A549 (cell line): ENCODE results near the gene TUBGCP6. TPM values are rescaled to one million over a fixed set of nuclear protein-coding genes. Genes with fewer than 3 reads are reported as not detected.

Experiments
- ATAC-seq, 2 experiments: fragments of 200-7000 bp in 1 of 2; fragments of >200 bp in 1 of 2; cut with Nextera tagmentation in 1 of 2; cut with Tn5 transposase in 1 of 2; 3 replicates each; pipeline versions ENCODE4 v1.8.0 to v1.9.1; 2018 to 2020; ENCODE audit warnings: mild to moderate bottlenecking in 1 of 2, moderate library complexity in 1 of 2
- CTCF ChIA-PET: fragments of 300-600 bp; sonication (Branson Sonifier 250); formaldehyde crosslinking; extraction: SDS; loops from one replicate; lab custom pipeline; 2021; ENCODE audit warnings: antibody characterized with exemption, inconsistent platforms; lab: Yijun Ruan, JAX
- POLR2A ChIA-PET: fragments of 350-600 bp; formaldehyde crosslinking; extraction: SDS; loops from one replicate; lab custom pipeline; 2021; ENCODE audit warnings: antibody characterized with exemption, inconsistent platforms; lab: Yijun Ruan, JAX
- DNase-seq, 2 experiments: peaks; one replicate each; pipeline versions ENCODE4 v3.0.0 to v3.0.0-alpha.2; 2011 to 2016; ENCODE audit warnings: low read depth in 1 of 2, low spot score in 1 of 2
- FAIRE-seq: peaks from 2 replicates; lab custom pipeline; 2011; peaks lifted over from hg19 to GRCh38; lab: Jason Lieb, UNC
- H3K27ac ChIP-seq, 2 experiments: fragments of >200 bp; sonication (Bioruptor Twin); formaldehyde crosslinking; 3 replicates each; pipeline ENCODE4 v1.5.1; 2016 to 2017
- H3K4me1 ChIP-seq: fragments of >200 bp; sonication (Bioruptor Twin); formaldehyde crosslinking; 3 replicates; pipeline ENCODE4 v1.6.1; 2016
- H3K4me2 ChIP-seq: fragments of >200 bp; sonication (Bioruptor Twin); formaldehyde crosslinking; 3 replicates; pipeline ENCODE4 v1.6.1; 2016
- H3K4me3 ChIP-seq: fragments of >200 bp; sonication (Bioruptor Twin); formaldehyde crosslinking; 3 replicates; pipeline ENCODE4 v1.5.1; 2016
- H3K9me3 ChIP-seq: fragments of >200 bp; sonication (Bioruptor Twin); formaldehyde crosslinking; 3 replicates; pipeline ENCODE4 v1.6.1; 2016
- ESRRA ChIP-seq: fragments of 150-350 bp; IDR thresholded peaks from 2 replicates; pipeline ENCODE4 v1.6.1; 2014; ENCODE audit warnings: mild to moderate bottlenecking, low read length, borderline replicate concordance
- GATA3 ChIP-seq: IDR thresholded peaks from 2 replicates; pipeline ENCODE4 v1.6.1; 2012; ENCODE audit warnings: borderline replicate concordance
- HDAC2 ChIP-seq: fragments of 200-600 bp; sonication (generic); IDR thresholded peaks from 2 replicates; pipeline ENCODE4 v1.6.1; 2016
- JUN ChIP-seq, 2 experiments: fragments of >200 bp; sonication (Bioruptor Twin); formaldehyde crosslinking; IDR thresholded peaks; 2 replicates in 1 of 2; 3 replicates in 1 of 2; pipeline ENCODE4 v1.6.1; 2016 to 2017
- MAFK ChIP-seq: fragments of 450-650 bp; IDR thresholded peaks from 2 replicates; pipeline ENCODE4 v1.6.1; 2014; ENCODE audit not compliant: partially characterized antibody
- NR3C1 ChIP-seq: fragments of >200 bp; sonication (Bioruptor Twin); formaldehyde crosslinking; IDR thresholded peaks from 3 replicates; pipeline ENCODE4 v1.6.1; 2017
- PHF8 ChIP-seq: fragments of 200-600 bp; sonication (generic); IDR thresholded peaks from 2 replicates; pipeline ENCODE4 v1.6.1; 2016; ENCODE audit warnings: low read depth, mild to moderate bottlenecking, antibody characterized with exemption, moderate library complexity, borderline replicate concordance
- POLR2A ChIP-seq: IDR thresholded peaks from 2 replicates; pipeline ENCODE4 v1.6.1; 2012; ENCODE audit warnings: mild to moderate bottlenecking, low read length
- RAD21 ChIP-seq, 2 experiments: fragments of >200 bp in 1 of 2; sonication (Bioruptor Twin) in 1 of 2; formaldehyde crosslinking in 1 of 2; IDR thresholded peaks in 1 of 2; conservative IDR thresholded peaks in 1 of 2; 2 replicates in 1 of 2; 3 replicates in 1 of 2; pipeline ENCODE4 v1.6.1; 2012 to 2018; ENCODE audit warnings: inconsistent platforms in 1 of 2
- ZSCAN20 ChIP-seq: fragments of 250-450 bp; sonication (Bioruptor Pico); IDR thresholded peaks from 2 replicates; pipeline ENCODE4 v1.8.0; 2022; ENCODE audit warnings: mild to moderate bottlenecking, moderate library complexity
- WGBS: methylation state at CpG from one replicate; pipeline ENCODE4 v1.1.6; 2017; ENCODE audit errors: missing lambda C conversion rate; 5-methylcytosine and 5-hydroxymethylcytosine counted together
- polyA plus RNA-seq, 4 experiments: library from polyadenylated mRNA; depleted of rRNA in 3 of 4; stranded (reverse); fragments of >200 nt; fragmentation: RNase III in 1 of 4; extraction: RNeasy Plus Mini Kit Qiagen cat#74134 plus additional on column Dnase treatment in 1 of 4; gene quantifications; 2 replicates in 3 of 4; 3 replicates in 1 of 4; pipeline ENCODE4 v1.2.3, GENCODE V29; 2011 to 2017
- TF ChIP-seq, protein P1 (sequence below): fragments of >200 bp; sonication (Bioruptor Twin); formaldehyde crosslinking; IDR thresholded peaks from 2 replicates; pipeline ENCODE4 v1.6.1; 2016
- TF ChIP-seq, protein P2 (sequence below): IDR thresholded peaks from 2 replicates; pipeline ENCODE4 v1.6.1; 2012
- TF ChIP-seq, protein P3 (sequence below): fragments of 200-600 bp; sonication (generic); IDR thresholded peaks from 2 replicates; pipeline ENCODE4 v1.6.1; 2016; ENCODE audit warnings: antibody characterized with exemption, mild to moderate bottlenecking, moderate library complexity
- TF ChIP-seq, protein P4 (sequence below): fragments of 450-650 bp; IDR thresholded peaks from 2 replicates; pipeline ENCODE4 v1.6.1; 2014; ENCODE audit warnings: antibody characterized with exemption

TUBGCP6 gene
- polyA plus RNA-seq, 2 of the 4 experiments (the other 2 are of a cell fraction), result 6.5 to 14.2 TPM

DNA sequence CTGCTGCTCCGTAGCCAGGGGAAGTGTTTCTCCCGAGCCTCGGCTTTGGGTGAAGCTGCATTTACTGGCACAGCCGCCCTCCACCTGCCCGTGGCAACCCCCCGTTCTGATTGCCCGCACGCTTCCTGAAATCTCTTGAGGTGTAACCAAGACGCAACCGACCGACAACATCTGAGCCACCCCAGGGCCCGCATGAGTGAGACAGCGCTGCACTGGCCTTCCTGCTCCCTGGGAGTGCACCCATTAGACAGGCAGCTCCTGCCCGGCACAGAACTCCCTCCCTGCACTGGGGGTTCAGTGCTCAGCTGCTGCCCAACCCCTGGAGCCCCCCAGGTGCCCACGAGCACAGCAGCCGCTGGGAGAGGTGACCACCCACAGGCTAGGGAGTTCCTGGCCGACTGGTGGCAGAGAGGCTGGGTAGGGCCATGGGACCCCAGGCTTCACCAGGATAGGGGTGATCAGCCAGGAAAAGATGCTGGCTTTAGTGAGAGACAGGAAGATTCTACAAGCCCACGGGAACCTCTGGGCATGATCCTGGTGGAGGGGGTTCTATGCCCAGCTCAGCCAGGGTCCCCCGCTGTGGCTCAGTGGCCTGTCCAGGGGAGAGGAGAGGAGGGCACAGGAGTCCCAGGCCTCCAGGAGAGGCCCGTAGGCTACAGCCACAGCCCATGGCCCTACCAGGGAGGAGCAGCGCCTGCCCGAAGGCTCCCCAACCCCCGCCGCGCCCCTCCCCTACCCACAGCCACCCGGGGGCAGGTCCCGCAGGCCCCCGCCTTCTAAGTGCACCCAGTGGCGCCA, 48.0 kb upstream of the TUBGCP6 start:
- Histone ChIP-seq H3K27ac (peak overlapping the region; percentile 92 to 94), H3K4me1 (peaks cover 43% of the 10 kb centered on the region), H3K4me2 (peak overlapping the region; percentile 92), H3K9me3 (no peaks in the 10 kb centered on the region), H3K4me3 (peak overlapping the region; percentile 35)
- ChIA-PET CTCF (interaction anchor here (1.0 to 5.2 kb wide), 6 partner anchors 14 to 50 kb away, joined by 4 to 35 read pairs (median 5); partner anchors contain the start of genes DENND6B and PLXNB2), POLR2A (interaction anchor here (0.6 to 2.4 kb wide), 4 partner anchors 10 to 30 kb away, joined by 3 to 11 read pairs (median 3); no protein-coding TSS in a partner anchor)
- TF ChIP-seq HDAC2 (no peak), RAD21 (conservative IDR thresholded peaks at IDR 0.05 in 1 of 2, IDR thresholded peaks at IDR 0.05 in 1 of 2) (no peak), POLR2A (no peak)
- TF ChIP-seq, protein P1, sequence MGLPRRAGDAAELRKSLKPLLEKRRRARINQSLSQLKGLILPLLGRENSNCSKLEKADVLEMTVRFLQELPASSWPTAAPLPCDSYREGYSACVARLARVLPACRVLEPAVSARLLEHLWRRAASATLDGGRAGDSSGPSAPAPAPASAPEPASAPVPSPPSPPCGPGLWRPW, result no peak
- TF ChIP-seq, protein P2, sequence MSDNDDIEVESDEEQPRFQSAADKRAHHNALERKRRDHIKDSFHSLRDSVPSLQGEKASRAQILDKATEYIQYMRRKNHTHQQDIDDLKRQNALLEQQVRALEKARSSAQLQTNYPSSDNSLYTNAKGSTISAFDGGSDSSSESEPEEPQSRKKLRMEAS, result no peak
- TF ChIP-seq, protein P3, sequence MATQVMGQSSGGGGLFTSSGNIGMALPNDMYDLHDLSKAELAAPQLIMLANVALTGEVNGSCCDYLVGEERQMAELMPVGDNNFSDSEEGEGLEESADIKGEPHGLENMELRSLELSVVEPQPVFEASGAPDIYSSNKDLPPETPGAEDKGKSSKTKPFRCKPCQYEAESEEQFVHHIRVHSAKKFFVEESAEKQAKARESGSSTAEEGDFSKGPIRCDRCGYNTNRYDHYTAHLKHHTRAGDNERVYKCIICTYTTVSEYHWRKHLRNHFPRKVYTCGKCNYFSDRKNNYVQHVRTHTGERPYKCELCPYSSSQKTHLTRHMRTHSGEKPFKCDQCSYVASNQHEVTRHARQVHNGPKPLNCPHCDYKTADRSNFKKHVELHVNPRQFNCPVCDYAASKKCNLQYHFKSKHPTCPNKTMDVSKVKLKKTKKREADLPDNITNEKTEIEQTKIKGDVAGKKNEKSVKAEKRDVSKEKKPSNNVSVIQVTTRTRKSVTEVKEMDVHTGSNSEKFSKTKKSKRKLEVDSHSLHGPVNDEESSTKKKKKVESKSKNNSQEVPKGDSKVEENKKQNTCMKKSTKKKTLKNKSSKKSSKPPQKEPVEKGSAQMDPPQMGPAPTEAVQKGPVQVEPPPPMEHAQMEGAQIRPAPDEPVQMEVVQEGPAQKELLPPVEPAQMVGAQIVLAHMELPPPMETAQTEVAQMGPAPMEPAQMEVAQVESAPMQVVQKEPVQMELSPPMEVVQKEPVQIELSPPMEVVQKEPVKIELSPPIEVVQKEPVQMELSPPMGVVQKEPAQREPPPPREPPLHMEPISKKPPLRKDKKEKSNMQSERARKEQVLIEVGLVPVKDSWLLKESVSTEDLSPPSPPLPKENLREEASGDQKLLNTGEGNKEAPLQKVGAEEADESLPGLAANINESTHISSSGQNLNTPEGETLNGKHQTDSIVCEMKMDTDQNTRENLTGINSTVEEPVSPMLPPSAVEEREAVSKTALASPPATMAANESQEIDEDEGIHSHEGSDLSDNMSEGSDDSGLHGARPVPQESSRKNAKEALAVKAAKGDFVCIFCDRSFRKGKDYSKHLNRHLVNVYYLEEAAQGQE, result no peak
- DNase-seq, result no peak
- no CpG with 5 or more reads among the region's 29 CpGs for WGBS
- FAIRE-seq, result no peak
- ATAC-seq, result peak; percentile 32 to 60

DNA sequence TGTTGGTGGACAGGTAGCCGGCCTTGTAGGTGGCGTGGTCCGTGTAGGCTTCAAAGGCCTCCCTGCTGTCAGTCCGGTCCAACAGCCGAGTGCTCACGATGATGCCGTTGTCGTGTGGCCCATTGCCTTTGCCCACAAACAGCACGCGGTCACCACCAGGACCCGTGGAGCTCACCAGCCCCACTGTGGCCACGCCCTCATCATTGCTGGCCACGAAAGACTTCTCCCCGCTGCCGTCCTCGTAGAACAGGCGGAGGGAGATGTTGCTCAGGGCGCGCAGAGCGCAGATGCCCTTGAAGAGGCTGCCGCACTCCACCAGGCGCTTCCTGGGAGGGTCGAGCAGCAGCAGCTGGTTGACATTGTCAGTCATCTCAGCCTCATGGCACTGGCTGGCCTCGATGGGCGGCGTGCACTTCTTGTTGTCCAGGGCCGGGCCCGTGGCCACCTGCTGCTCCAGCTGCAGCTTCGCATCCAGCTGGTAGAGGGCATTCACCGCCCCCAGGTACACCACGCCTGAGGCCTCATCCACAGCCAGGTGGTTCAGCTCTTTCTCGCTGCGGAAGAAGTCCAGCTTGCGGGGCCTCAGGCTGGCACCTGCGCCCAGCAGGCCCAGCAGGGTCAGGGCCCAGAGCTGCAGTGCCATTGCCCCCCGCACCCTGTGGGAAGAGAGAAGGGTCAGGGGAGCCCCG, 45.3 kb upstream of the TUBGCP6 start:
- H3K9me3 ChIP-seq, result no peaks in the 10 kb centered on the region
- TF ChIP-seq MAFK (no peak), ZSCAN20 (CRISPR knock-in tag) (no peak), PHF8 (no peak), GATA3 (no peak), ESRRA (no peak), NR3C1 (no peak), JUN (IDR thresholded peaks at IDR 0.05) (no peak)
- TF ChIP-seq, protein P4, sequence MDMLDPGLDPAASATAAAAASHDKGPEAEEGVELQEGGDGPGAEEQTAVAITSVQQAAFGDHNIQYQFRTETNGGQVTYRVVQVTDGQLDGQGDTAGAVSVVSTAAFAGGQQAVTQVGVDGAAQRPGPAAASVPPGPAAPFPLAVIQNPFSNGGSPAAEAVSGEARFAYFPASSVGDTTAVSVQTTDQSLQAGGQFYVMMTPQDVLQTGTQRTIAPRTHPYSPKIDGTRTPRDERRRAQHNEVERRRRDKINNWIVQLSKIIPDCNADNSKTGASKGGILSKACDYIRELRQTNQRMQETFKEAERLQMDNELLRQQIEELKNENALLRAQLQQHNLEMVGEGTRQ, result no peak
- TF ChIP-seq, protein P1, result no peak
- TF ChIP-seq, protein P3, result no peak
- TF ChIP-seq, all 56 proteins: peak for 0
- H3K4me2 ChIP-seq, result no peak overlapping the region
- DNase-seq (no peak), ATAC-seq (no peak), FAIRE-seq (no peak)
- H3K4me3 ChIP-seq, result no peak overlapping the region
- CTCF ChIA-PET, result interaction anchor here (0.9 to 5.2 kb wide), 5 partner anchors 14 to 52 kb away, joined by 3 to 35 read pairs (median 4); no protein-coding TSS in a partner anchor
- no peak overlapping the region for H3K27ac ChIP-seq
- WGBS, result 96% methylated on average over 9 of the region's 37 CpGs
- POLR2A ChIA-PET, result no interaction called here
- peaks cover 25% of the 10 kb centered on the region for H3K4me1 ChIP-seq
